LNCaP clone FGC (cell line): Measurements from ENCODE around the gene TNIK.

ENCODE experiments used
- DNase-seq: peaks from one replicate; pipeline ENCODE4 v3.0.0-alpha.2; 2011; ENCODE audit warnings: low read depth
- H3K4me3 ChIP-seq: 2 replicates; pipeline ENCODE4 v1.5.1; 2011; ENCODE audit warnings: mild to moderate bottlenecking, low read depth, low read length, control low read depth
- TF ChIP-seq, protein P1 (sequence below): IDR thresholded peaks from 2 replicates; pipeline ENCODE4 v1.5.1; 2012; ENCODE audit warnings: mild to moderate bottlenecking; ENCODE audit not compliant: control insufficient read depth, insufficient read depth; ENCODE audit errors: extremely low read depth

Gene TNIK

DNA sequence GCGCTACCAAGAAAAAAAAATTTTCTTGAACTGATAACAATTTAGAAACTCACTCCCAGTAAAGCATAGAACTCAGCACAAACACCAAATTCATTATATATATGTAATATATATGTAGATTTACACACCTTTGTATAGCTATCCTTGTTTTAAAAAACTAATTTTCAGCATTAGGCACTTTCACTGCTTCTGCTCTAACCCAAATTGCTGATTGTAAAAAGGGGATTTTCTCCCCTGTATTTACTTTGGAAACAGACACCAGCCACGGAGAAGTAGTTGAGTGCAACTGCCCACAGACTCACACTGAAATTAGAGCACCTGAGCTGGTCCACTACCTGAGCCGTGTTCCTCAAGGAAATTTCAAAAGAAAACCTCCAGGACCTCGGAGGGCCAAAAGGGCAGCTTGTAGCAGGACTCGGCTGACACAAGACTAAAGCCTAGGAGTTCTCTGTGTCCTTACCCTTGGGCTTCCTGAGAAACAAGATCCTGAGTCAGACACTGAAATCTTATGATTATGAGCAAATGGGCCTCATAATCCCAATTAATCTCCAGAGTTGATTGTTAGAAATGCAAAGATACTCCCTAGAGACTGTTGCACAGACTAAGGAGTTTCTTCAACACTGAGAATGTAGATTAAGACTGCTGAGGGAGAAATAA lies 106.0 kb downstream of the TNIK start:
- DNase-seq: no peak
- no peak overlapping the region for H3K4me3 ChIP-seq
- TF ChIP-seq, protein P1, sequence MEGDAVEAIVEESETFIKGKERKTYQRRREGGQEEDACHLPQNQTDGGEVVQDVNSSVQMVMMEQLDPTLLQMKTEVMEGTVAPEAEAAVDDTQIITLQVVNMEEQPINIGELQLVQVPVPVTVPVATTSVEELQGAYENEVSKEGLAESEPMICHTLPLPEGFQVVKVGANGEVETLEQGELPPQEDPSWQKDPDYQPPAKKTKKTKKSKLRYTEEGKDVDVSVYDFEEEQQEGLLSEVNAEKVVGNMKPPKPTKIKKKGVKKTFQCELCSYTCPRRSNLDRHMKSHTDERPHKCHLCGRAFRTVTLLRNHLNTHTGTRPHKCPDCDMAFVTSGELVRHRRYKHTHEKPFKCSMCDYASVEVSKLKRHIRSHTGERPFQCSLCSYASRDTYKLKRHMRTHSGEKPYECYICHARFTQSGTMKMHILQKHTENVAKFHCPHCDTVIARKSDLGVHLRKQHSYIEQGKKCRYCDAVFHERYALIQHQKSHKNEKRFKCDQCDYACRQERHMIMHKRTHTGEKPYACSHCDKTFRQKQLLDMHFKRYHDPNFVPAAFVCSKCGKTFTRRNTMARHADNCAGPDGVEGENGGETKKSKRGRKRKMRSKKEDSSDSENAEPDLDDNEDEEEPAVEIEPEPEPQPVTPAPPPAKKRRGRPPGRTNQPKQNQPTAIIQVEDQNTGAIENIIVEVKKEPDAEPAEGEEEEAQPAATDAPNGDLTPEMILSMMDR: no peak

DNA sequence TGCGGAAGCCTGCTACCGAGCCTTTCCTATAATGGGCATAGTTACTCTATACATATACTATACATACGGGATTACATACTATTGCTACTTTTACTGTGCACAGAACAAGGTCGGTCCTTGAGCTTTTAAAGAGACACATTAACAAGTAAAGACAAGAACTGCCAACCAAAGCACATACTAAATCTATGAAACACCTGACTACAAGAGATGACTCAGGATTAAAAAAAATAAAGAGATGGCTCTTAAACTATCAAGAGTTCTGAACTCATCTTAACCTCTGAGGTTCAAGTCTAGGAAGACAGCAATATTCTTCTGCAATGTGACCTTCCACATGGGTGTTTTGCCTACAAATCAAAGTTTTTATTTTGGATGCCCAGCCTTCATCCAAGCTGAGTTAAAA lies 106.8 kb downstream of the TNIK start:
- no peak for DNase-seq
- TF ChIP-seq, protein P1: no peak
- H3K4me3 ChIP-seq: no peak overlapping the region

GRCh38 chr3:171352387-171352935 lies 107.7 kb downstream of the TNIK start:
- no peak overlapping the region for H3K4me3 ChIP-seq
- no peak for DNase-seq
- TF ChIP-seq, protein P1: no peak

DNA sequence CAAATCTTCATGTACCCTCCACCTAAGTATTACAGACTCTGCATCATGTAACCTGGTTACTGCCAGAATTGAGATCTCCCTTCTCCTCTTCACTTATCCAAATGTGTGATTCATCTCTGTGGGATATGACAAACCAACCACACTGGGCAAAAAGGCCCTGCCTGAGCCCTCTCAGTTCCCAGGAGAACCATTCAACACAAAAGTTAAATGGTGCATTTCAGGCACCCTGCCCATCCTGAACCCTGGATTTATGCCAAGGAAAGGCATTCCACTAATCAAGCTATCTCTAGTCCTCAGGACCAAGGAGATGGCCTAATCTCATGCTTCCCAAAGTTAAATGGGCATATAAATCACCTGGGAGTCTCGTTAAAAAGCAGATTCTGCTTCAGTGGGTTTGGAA lies 108.5 kb downstream of the TNIK start:
- no peak overlapping the region for H3K4me3 ChIP-seq
- TF ChIP-seq, protein P1: no peak
- DNase-seq: no peak

DNA sequence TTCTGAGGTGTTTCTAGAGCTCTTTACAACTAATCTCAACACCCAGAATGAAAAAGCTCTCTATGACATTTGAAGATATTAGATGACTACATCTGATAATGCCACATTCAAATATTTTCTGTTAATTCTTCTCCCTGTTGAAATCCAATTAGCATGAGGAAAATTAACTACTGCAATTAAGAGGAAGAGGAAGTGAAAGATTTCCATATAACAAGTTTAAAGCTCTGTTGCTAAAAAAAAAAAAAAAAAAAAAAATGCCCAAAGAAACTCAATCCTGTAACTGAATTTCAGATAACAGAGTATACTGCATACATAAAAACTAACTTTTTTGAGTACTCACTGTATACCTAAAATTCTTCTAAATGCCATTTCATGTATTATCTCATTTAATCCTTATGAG lies 109.8 kb downstream of the TNIK start:
- TF ChIP-seq, protein P1: no peak
- DNase-seq: no peak
- H3K4me3 ChIP-seq: no peak overlapping the region

DNA sequence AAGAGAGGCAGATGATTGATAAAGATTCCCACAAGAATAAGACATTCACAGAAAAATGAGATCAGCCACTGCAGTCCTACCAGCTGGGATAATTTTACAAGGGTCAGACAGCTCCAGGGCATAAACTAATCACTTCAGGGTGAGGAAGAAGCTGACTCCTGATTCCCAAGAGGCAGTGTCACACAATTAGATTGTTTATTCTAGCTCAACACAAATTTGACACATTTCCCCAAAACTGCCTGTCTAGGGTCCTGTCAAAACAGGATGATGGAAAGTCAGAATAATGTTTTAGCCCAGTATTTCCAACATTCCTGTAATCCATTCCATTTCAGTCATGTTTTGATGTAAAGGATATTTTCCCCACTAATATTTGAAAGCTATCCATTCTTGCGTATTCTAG lies 110.8 kb downstream of the TNIK start:
- no peak for DNase-seq
- TF ChIP-seq, protein P1: no peak
- H3K4me3 ChIP-seq: no peak overlapping the region

DNA sequence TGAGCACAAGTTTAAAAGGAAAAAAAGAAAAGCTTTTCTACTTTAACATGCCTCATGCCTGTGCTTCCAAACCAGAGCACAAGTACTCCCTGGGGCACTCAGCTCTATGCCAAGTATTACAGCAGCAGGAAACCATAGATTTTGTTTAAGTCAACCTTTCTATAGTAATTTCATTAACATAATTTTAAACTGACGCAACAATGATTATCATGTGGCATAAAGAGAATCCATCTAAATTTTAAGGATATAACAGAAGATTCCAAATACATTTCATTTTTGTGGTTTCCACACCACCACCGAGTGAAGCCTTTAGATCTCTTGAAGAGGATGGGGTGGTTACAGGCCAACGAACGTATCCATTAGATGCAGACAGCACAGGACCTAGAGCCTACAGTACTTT lies 112.1 kb downstream of the TNIK start:
- TF ChIP-seq, protein P1: no peak
- DNase-seq: no peak
- no peak overlapping the region for H3K4me3 ChIP-seq
